ENCODE measurements around the gene LPCAT3.

LPCAT3 gene

DNA sequence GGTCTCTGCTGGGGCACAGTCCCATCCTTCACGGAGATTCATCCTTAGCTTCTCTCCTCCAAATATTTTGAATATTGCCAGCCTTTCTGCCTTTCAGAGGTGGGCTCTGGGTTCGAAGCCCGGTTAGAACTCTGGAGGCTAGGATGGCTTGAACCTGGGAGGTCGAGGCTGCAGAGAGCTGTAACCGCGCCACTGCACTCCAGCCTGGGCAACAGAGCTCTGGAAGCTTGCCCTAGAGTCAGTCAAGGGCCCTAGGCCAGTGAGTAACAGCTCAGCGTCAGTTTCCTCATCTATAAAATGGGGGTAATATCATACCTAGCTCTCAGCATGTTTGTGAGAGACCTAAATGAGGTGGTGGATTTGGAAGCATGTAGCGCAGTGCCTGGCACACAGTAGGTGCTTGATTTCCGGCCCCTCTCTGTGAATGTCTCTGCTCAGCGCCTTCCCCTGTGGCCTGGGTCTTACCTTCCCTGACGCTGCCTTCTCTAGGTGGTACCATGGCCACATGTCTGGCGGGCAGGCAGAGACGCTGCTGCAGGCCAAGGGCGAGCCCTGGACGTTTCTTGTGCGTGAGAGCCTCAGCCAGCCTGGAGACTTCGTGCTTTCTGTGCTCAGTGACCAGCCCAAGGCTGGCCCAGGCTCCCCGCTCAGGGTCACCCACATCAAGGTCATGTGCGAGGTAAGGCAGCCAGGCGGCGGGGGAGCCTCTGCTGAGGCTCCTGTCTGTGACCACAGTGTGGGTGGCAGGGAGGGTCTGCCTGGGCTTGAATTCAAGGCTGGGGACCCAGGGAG is 63.8 kb downstream of the LPCAT3 start:
- DNase-seq (ENCODE audit: extremely low read depth in 1 of 2, low read depth in 1 of 2), result no peak

DNA sequence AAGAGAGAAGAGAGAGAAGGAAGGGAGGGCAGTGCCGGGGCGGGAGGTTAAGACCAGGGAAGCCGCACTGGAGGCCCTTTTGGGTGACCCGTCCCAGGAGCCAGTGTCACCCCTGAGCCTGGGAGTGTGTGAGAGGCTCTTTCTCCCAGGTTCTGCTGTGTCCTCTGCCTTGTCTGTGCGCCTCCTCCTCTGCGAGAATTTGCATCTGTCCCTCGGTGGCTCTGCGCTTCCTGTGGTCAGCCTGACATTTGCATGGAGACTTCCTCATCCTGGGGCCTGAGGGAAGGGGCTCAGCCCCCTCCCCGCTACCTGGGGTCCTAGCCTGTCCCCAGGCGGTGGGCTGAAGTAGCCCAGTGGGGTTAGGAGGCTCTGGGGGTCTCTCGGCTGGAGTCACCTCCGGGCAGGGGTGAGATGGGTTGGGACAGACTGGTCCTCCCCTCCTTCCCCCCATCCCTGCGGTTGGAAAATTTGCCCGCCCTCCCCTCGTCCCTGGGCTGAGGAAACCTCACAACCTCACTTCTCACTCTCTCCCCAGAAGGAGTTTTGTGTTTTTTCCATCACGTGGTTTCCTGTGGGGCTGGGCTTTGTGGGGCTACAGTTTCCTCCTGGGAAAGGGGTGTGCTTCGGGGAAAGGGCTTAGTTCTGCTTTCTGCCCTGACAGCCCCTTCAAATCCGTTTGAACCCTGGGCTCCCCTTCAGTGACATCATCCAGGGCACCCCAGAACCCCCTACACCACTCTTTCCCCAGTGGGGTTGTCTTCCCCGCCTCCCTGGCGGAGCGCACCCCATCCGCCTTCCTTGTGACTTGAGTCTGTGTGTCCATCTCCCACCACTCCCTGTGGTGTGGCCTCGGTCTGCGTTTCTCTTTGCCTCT is 64.6 kb downstream of the LPCAT3 start:
- DNase-seq (ENCODE audit: extremely low read depth in 1 of 2, low read depth in 1 of 2), result peak; percentile 82 to 85

DNA sequence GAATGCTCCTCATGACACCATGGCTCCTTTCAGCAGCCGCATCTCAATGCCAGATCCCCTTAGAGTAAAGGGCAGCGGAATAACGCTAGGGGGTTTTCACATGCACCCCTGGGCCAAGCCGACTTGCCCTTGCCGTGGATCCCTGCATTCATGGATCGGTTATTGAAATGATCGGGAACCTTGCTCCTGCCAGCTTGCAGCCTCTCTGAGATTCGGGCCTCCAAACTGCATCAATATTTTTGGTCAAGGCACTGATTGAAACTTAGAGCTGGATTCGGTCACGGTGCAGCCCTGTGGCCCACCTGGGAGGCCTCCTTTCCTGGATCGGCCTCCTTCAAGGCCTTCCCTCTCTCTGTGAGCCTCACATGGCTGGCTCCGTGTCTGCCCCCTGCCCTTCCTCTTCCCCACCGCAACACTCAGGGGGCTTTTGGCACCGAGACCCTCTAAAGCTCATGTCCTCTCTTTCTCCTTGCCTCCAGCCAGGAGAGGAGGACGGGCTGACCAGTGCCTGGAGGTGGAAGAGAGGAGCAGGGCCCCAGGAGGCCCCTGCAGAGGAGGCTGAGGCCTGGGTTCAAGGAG is 65.3 kb downstream of the LPCAT3 start:
- no peak for DNase-seq (ENCODE audit: extremely low read depth in 1 of 2, low read depth in 1 of 2)

DNA sequence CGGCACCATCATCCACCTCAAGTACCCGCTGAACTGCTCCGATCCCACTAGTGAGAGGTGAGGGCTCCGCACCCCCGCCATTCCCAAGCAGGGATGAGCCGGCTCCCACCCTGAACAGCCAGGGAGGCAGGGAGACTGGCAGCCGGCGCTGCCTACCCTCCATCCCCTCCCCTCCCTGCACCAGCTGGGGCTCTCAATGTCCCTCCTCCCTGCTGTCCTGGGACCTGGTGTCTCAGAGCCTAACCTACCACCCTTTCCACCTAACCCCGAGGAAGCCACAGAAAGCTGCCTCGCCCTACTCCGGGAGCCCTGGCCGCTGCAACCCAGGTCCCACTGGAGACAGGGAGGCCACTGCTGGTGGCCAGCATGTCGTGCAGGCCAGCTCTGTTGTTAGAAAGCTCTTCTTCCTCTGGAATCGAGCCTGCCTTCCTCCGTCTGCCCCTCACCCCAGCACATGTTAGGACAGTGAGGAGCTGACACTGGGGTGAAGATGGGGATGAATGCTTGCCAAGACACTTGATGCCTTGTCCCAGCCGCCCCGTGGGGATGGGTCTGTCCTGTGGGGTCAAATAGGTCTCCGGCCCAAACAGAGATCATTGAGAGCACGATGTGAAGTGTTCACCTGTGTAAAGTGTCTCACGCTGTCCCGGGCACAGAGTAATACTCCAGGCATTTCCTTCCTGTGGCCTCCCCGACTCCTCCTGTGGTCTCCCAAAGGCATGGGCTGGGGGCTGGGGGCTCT is 66.0 kb downstream of the LPCAT3 start:
- no peak for DNase-seq (ENCODE audit: extremely low read depth in 1 of 2, low read depth in 1 of 2)

DNA sequence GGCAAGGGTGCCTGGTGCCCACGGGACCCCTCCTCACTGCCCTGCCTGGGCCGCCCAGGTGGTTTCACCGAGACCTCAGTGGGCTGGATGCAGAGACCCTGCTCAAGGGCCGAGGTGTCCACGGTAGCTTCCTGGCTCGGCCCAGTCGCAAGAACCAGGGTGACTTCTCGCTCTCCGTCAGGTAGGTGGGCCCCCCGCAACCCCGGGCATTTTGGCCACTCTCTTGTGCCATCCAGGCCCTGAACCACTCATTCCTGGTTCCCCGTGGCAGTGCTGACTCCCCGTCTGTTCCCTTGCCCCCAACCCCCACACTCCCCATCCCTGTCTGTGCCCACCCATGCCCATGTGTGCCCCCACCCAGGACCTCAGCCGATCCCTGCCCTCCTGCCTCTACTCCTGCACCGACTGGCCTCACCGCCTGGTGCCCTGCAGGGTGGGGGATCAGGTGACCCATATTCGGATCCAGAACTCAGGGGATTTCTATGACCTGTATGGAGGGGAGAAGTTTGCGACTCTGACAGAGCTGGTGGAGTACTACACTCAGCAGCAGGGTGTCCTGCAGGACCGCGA is 66.6 kb downstream of the LPCAT3 start:
- no peak for DNase-seq (ENCODE audit: extremely low read depth in 1 of 2, low read depth in 1 of 2)

DNA sequence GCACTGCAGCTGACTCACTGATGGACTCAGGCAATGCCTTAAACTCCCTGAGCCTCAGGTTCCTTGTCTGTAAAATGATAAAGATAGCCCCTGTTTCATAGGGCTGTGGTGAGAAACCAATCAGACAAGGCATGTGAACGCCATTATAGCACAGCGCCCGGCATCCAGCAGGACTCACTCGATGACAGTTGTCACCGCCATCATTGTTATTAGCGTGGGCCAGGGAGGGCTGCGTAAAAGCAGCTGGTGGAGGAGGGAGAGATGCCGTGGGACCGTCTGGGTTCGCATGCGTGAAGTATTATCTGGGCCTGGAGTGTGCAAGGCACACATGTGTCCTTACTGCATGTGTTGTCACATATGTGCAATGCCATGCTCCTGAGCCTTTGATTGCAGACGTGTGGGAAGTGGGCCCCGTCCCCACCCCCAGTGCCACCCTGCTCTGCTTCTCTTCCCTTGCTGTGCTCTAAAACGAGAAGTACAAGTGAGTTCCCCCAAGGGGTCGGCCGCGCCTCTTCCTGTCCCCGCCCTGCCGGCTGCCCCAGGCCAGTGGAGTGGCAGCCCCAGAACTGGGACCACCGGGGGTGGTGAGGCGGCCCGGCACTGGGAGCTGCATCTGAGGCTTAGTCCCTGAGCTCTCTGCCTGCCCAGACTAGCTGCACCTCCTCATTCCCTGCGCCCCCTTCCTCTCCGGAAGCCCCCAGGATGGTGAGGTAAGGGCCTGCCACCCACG is 67.3 kb downstream of the LPCAT3 start, which contains the start of gene PTPN6:
PTPN6 (plus strand) TSS at position 546 of the 730 bp plus-strand sequence; CDS start at position 703, 157 bp downstream.
- DNase-seq (ENCODE audit: extremely low read depth in 1 of 2, low read depth in 1 of 2), result no peak

DNA sequence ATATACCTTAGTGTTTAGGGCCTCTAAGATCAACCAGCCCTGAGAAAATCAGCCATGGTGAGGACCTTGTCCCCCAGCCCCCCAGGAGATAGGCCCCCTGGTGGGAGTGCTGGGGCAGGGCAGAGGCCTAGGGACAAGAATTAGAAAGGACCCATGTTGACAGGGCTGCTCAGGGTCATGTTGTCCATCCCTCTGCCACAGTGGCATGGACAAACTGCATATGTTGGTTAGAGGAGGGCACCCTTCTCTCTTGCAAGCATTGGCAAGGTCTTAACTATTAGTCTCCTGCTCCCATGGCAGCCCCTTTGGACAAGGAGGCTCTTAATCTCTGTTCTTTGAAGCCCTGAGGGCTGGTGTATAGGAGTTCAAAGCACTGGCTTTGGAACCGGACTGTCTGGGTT is 67.9 kb downstream of the LPCAT3 start:
- no peak for DNase-seq (ENCODE audit: extremely low read depth in 1 of 2, low read depth in 1 of 2)

DNA sequence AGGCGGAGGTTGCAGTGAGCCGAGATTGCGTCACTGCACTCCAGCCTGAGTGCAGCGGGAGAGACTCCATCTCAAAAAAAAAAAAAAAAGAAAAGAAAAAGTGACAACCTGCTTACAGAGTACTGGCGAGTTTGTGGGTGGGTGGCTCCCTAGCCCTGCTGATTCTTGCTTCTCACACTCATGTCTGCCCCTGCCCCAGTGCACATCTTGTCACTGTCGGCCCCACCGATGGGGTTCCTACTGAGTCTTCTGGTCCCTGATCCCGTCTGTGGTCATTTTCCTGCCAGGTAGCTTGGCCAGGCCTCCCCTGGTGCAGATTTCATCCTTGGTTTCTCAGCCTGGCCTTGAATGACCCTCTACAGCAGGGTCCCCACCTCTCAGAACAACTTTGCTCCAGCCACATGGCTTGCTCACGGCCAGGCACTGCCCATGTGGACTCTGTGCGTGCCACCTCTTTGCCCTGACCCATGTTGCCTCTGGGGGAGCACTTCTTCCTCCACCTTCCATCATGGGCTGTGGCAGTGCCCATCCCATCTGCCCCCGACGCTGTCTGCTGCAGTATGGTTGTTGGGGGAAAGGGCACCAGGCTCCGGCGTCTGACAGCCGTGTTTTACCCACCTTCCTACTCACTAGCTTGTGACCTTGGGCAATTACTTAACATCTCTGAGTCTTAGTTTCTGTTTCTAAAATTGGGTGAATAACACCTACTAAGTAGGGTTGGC is 69.2 kb downstream of the LPCAT3 start:
- no peak for DNase-seq (ENCODE audit: extremely low read depth in 1 of 2, low read depth in 1 of 2)

DNA sequence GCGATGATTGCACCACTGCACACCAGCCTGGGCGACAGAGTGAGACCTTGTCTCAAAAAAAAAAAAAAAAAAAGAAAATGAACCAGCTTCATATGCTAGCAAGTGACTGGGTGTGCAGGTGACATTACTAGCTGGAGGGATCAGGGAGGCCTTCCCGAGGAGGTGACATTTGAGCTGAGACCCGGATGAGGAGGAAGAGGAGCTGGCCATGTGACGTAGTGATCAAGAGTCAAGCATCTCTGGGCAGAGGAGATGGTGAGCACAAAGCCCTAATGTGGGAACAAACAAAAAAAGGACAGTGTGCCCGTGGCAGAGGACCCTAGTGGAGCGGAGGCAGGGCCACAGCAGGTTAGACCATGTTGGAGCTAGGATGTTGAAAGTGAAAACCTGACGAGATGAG is 70.7 kb downstream of the LPCAT3 start:
- no peak for DNase-seq (ENCODE audit: extremely low read depth in 1 of 2, low read depth in 1 of 2)

DNA sequence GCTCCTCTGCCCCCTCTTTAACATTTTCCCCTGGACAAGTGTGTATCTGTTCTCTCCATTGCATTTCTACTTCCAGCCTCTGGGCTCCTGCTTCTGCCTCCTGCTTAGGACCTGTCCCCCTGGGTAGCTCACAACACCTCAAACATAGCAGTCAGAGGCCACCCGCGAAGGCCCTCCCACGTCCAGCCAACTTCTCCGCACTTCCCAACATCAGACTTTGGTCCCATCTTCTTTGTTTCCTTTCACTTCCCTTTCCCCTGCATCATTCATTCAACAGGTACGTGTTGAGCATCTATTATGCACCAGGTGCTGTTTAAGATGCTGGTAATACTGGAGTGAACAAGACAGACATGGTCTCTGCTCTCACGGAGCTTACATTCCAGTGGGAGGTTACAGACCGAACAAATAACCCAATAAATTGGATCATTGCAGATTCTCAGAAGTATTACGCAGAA is 71.3 kb downstream of the LPCAT3 start:
- DNase-seq (ENCODE audit: extremely low read depth in 1 of 2, low read depth in 1 of 2), result no peak

DNA sequence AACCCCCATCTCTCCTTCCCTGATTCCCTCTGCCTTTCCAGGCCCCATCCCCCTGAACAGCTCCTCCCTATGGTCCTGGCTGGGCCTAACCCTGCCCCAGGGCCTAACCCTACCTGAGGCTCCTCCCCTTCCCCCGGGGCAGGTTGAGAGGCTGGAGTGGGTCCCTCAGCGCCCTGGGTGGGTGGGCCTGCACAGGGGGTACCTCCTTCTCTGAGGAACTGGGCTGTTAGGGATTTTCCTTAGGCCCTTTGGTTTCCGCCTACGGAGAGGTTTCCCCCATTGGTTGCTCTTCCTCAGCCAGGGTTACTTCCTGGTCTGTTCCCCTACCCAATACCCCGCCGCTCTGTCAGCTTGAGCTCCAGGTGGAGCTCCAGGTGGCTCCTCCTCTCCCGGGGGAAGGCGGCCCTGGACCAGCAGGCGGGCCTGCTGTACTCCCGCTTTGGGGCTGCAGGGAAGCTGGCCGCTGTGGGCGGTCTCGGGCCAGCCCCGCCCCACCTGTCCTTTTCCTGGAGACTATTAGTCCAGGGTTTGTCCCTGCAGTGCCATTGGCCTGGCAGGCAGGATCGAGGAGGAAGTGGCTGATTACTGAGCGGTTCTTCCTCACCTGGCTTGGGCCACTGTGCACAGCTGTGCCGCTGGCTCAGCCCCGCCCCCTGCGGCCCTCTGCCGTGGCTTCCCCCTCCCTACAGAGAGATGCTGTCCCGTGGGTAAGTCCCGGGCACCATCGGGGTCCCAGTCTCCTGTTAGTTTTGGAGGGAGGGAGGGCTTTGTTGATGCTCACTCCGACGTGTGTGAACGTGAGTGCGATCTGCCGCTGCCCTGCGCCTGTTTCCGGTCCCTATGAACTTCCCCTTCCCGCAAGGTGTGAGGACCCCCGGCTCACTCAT is 72.0 kb downstream of the LPCAT3 start:
- DNase-seq (ENCODE audit: extremely low read depth in 1 of 2, low read depth in 1 of 2), result no peak

DNA sequence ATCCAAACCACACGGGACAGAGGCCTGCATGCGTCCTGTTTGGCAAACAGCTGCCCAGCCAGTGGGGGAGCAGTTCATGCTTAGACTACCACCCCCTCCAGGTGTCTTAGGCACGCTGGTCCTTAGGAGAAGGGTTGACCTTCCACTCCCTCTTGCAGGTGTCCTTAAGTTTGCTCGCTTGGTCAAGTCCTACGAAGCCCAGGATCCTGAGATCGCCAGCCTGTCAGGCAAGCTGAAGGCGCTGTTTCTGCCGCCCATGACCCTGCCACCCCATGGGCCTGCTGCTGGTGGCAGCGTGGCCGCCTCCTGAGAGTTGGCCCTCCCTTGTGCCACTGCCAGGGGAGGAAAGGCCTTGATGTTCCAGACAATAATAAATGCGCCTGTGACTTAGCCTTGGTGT is 72.7 kb downstream of the LPCAT3 start:
- no peak for DNase-seq (ENCODE audit: extremely low read depth in 1 of 2, low read depth in 1 of 2)

DNA sequence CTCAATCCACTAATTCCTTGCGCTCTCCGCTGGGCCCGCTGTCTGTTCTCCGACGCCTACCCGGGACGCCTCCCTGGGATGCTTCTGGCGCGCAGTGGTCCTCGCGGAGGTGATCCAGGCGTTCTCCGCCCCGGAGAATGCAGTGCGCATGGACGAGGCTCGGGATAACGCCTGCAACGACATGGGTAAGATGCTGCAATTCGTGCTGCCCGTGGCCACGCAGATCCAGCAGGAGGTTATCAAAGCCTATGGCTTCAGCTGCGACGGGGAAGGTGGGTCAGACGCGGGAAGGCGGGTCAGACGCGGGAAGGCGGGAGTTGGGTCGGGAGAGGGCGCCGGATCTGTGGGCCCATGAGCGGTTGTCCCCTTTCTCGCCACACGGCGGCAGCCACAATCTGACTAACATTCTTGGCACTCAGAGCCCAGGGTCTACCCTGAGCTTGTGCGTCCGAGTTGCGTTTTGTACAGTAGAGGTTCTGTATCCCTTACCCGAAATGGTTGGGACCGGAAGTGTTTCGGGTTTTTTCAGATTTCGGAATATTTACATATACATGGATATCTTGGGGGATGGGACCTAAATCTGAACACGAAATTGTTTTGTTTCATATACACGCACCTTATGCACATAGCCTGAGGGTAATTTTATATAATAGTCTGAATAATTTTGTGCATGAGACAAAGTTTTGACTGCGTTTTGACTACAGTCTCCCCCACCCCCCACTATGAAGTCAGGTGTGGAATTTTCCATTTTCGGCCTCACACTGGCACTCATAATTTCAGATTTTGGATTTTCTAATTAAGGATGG is 73.7 kb downstream of the LPCAT3 start:
- peak in 1 of 2 donors; percentile 86 for DNase-seq (ENCODE audit: extremely low read depth in 1 of 2, low read depth in 1 of 2)

DNA sequence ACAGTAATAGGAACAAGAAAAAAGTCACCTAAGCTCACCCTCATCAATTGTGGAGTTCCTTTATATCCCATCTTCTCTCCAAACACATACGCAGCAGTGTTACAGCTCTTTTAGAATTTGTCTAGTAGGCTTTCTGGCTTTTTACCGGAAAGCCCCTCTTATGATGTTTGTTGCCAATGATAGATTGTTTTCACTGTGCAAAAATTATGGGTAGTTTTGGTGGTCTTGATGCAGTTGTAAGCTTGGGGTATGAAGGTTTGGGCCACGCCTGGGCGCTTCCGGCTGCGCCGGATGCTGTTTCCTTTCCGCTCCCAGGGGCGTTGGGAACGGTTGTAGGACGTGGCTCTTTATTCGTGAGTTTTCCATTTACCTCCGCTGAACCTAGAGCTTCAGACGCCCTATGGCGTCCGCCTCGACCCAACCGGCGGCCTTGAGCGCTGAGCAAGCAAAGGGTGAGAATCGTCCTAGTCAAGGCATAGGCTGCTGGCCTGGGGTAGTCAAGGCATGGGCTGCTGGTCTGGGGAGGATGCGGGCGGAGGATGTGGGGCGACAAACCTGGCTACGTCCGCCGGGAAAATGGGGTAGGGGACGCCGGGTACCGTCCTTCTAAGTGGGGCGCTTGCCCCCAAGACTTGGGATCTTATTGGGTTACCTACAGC is 74.4 kb downstream of the LPCAT3 start, which contains the start of the genes C12orf57 and RNU7-1:
C12orf57 (plus strand) TSS at position 301 of the 659 bp plus-strand sequence; CDS start at position 401, 100 bp downstream.
RNU7-1 (plus strand) TSS at position 95 of the 659 bp plus-strand sequence.
- peak; percentile 69 to 74 for DNase-seq (ENCODE audit: extremely low read depth in 1 of 2, low read depth in 1 of 2)

DNA sequence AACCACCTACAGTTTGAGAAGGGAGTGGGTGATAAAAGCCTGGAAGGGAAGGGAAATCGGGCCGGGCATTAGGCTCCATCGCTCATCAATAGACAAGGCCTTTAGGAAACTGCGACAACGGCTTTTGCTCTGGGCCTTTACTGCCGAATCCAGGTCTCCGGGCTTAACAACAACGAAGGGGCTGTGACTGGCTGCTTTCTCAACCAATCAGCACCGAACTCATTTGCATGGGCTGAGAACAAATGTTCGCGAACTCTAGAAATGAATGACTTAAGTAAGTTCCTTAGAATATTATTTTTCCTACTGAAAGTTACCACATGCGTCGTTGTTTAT is 74.9 kb downstream of the LPCAT3 start:
- no peak for DNase-seq (ENCODE audit: extremely low read depth in 1 of 2, low read depth in 1 of 2)

DNA sequence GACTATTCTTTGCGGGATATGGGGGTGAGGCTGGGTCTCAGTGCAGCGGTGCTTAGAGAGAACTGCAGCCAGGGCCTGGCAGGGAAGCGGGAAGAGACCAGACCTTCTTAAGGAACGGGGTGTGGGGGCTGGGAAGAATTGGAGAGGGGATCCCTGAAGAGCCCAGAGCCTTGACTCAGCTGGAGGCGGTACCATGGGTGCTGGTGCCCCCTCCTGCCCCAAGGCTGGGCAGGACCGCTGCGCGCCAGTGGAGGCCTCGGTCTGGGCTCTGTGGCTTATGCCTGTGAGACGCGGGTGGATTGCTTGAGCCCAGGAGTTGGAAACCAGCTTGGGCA is 76.0 kb downstream of the LPCAT3 start:
- DNase-seq (ENCODE audit: extremely low read depth in 1 of 2, low read depth in 1 of 2), result no peak

DNA sequence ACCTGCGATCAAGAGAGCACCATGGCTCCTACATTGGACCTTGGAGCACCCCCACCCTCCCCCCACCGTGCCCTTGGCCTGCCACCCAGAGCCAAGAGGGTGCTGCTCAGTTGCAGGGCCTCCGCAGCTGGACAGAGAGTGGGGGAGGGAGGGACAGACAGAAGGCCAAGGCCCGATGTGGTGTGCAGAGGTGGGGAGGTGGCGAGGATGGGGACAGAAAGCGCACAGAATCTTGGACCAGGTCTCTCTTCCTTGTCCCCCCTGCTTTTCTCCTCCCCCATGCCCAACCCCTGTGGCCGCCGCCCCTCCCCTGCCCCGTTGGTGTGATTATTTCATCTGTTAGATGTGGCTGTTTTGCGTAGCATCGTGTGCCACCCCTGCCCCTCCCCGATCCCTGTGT is 76.5 kb downstream of the LPCAT3 start:
- no peak for DNase-seq (ENCODE audit: extremely low read depth in 1 of 2, low read depth in 1 of 2)
